Stimulated activated effector memory CD8-positive, alpha-beta T cell treated with anti-CD3 and anti-CD28 coated beads, Interleukin-12 subunit alpha, Interleukin-12 subunit beta, amount 100 ng/mL, for 72 hours (primary cell): ENCODE results near the gene CITED1.
"Not testable (repeated sequence)": the region's sequence is repeated elsewhere in the genome, so short reads cannot be mapped to it uniquely, and the experiment has no call there.

Experiments
- ATAC-seq: fragments of 150-1000 bp; cut with Tn5 transposase; 2 replicates; pipeline ENCODE4 v1.10.0; 2021
- DNase-seq, 2 donors: peaks; one replicate each; pipeline ENCODE4 v3.0.0; 2021 to 2022; ENCODE audit warnings: low spot score in 2 of 2
- H3K27ac Mint-ChIP-seq: one replicate; pipeline ENCODE4 v1.8.0; 2022; ENCODE audit warnings: mild to moderate bottlenecking, mixed read lengths
- H3K36me3 Mint-ChIP-seq: one replicate; pipeline ENCODE4 v1.8.0; 2022; ENCODE audit warnings: mild to moderate bottlenecking, mixed read lengths
- H3K4me1 Mint-ChIP-seq: one replicate; pipeline ENCODE4 v1.8.0; 2022; ENCODE audit warnings: mixed read lengths
- H3K4me3 Mint-ChIP-seq: one replicate; pipeline ENCODE4 v1.8.0; 2022; ENCODE audit warnings: mild to moderate bottlenecking, mixed read lengths
- H3K9me3 Mint-ChIP-seq: one replicate; pipeline ENCODE4 v1.8.0; 2022; ENCODE audit warnings: mixed read lengths

Gene CITED1, protein sequence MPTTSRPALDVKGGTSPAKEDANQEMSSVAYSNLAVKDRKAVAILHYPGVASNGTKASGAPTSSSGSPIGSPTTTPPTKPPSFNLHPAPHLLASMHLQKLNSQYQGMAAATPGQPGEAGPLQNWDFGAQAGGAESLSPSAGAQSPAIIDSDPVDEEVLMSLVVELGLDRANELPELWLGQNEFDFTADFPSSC

DNA sequence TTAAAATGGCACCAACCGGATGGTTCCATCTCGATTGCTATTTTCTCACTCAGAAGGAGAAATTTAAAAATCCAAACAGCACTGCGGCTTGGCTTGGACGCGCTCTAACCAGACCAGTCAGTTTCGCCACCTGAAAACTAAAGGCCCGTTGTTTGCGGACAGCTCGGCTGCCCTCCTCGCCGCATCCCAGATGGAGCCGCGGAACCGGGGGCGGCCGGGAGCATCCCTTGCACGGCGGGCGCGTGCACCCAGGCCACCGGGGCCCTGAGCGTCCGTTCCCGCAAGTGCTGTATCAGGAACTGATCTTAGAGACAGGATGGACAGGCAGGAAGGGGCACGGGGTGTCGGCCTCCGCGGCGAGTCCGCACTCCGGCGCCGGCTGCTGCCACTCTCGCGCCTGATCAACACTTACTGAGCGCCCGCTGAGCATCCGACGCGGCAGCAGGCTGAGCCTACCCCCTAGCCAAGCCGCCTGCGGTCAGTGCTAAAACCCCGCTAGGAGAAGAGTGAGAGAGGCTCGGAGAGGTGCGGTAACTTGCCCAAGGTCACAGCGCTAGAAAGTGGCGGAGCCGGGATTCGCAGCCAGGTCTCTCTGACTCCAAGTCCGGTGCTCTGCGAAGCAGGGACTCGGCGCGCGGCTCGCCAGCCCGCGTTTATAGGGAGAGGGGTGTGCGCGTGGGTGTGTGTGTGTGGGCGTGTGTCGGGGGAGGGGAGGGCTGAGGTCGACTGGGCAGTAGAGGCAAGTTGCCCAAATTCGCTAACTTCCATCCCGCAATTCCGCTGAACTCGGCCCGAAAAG, at the start of gene CITED1:
Gene CITED1 (minus strand): TSS at position 629 of the 799 bp plus-strand sequence. CDS start 3,045 bp downstream, outside the sequence.
- DNase-seq (peak in 1 of 2 donors; percentile 51), ATAC-seq (peak; percentile 64)
- Mint-ChIP-seq H3K4me3 (peak within 1 kb of the TSS; percentile 81), H3K27ac (no peak within 1 kb of the TSS), H3K9me3 (no peaks in the 10 kb centered on the region), H3K4me1 (peaks cover 23% of the 10 kb centered on the region), H3K36me3 (peaks cover 9% of the 10 kb centered on the region)

DNA sequence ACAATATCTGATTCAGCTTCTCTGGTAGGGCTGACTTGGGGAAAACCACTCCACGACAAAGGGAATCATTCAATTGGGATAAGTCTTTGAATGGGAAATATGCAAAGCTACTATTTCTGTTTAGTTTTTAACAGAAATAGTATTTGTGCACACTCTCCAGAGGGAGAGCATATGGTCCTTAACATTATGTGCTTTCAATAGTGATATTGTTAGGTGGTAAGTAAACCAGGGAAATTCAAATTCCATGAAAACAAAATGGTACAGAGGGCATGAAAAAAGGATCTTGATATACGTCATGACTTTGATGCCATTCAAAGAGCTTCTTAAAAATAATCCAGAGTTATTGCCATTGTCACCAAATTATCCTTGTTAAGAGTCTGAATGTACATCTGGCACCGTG, 47.1 kb upstream of the CITED1 start:
- Mint-ChIP-seq H3K36me3 (no peaks in the 10 kb centered on the region), H3K27ac (no peak overlapping the region), H3K4me1 (peaks cover 24% of the 10 kb centered on the region), H3K9me3 (no peaks in the 10 kb centered on the region), H3K4me3 (no peak overlapping the region)
- ATAC-seq = no peak
- DNase-seq = no peak

DNA sequence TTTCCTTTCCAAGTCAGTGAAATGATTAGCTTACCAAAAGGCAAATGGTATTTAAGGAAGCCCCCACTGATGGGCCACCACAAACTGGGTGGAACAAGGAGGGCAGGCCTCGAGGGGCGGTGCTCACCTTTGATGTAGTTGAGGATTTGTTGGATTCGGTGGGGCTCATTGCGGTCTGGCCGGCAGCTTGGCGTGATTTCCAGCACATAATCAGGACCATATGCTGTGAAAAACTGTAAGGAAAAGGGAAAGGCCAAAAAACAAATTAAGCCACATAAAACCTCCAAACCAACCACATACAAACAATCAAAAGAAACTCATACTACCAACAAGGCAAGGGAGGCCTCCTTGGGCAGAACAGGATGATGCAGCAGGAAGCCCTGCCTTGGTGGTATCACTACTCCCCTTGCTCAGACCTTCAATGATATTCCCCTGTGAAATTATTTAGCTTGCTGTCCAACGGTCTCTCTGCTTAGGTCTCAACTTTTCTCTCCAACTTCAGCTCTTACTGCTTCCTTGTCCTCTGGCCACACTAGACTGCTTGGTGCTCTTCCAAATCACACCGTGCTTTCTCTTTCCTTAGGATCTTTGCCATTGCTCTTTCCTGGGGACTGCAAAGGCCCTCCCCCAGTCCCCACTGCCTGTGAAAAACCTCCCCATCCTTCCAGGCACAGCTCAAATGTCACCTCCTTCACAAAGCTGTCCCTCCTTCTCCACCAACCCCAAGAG, 46.1 kb upstream of the CITED1 start:
- DNase-seq = no peak
- H3K9me3 Mint-ChIP-seq = no peaks in the 10 kb centered on the region
- ATAC-seq = no peak
- H3K4me3 Mint-ChIP-seq = no peak overlapping the region
- peaks cover 20% of the 10 kb centered on the region for H3K4me1 Mint-ChIP-seq
- no peak overlapping the region for H3K27ac Mint-ChIP-seq
- H3K36me3 Mint-ChIP-seq = no peaks in the 10 kb centered on the region

DNA sequence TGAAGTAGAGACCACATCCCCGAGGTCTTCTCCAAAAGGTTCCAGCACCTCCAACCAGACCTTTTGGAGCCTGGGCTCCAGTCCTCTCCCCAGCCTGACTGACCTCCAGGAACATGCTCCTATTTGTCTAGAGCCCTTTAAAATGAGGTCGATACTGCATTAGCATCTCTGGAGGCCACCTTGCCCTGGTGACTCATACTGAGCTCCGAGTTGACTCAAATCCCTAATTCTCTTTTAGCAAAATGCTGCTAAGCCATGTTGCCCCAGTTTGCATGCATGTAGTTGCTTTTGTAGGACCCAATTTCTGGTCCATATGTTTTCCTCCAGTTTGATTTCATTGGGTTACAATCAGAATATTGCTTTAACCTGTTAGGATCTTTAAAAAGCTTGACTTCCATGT, 43.5 kb upstream of the CITED1 start:
- H3K9me3 Mint-ChIP-seq = no peaks in the 10 kb centered on the region
- peak; percentile 92 for ATAC-seq
- peaks cover 18% of the 10 kb centered on the region for H3K4me1 Mint-ChIP-seq
- H3K27ac Mint-ChIP-seq = peak overlapping the region; percentile 90
- H3K36me3 Mint-ChIP-seq = no peaks in the 10 kb centered on the region
- peak overlapping the region; percentile 66 for H3K4me3 Mint-ChIP-seq
- peak in 1 of 2 donors; percentile 50 for DNase-seq

DNA sequence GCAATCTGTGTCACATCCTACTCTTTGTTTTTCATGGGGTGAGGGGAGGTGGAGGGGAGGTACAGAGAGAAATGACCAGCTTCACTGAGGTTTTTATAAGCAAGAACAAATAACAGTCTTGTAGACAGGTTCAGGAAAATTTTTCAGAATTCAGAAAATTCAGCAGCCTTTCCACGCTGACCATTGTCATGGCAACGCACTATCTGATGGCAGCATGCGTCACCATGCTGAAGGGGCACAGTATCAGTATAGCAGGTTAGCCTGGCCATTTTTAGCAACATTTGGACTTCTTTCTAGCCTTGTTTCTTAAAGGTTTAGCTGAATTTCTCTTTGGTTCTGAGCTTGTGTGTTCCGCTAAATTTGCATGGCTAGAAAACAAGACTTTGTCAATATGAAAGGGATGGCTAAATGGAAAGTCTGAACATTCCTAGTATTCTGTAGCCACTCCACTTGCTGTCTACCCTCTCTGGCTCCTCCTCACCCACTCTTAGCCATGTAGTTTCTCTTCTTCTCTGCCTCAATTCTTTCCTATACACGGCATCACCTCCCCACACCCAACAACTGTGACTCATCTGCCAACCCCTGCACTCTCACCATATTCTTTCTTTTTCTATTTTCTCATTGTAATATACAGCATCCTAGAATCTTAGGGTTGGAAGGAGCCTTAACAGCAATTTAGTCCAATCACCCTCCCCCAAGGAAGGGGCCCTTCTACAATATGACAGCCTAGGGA, 42.7 kb upstream of the CITED1 start:
- H3K27ac Mint-ChIP-seq = peak overlapping the region; percentile 90
- peak; percentile 91 for ATAC-seq
- no peaks in the 10 kb centered on the region for H3K36me3 Mint-ChIP-seq

DNA sequence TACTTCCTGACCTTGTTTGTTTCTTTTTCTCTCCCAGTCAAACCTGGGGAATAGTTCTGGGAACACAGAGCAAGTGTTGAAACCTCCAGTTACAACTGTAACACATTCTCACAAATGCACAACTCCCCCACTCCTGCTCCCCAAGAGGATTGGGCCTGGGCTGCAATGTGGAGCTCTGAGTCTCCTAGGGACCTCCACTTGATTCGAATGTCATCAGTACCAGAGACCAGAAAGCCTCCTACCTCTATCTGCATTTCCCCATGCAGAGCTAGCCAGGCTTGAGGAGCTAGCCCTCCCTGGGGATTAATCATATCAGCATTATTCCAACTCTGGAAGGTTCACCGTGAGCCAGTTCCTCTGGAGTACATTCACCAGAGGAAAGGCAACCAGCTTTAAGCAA, 41.7 kb upstream of the CITED1 start:
- no peak for ATAC-seq
- no peaks in the 10 kb centered on the region for H3K9me3 Mint-ChIP-seq
- DNase-seq = no peak
- H3K27ac Mint-ChIP-seq = no peak overlapping the region
- peaks cover 18% of the 10 kb centered on the region for H3K4me1 Mint-ChIP-seq
- H3K36me3 Mint-ChIP-seq = no peaks in the 10 kb centered on the region
- no peak overlapping the region for H3K4me3 Mint-ChIP-seq

More for the DNA sequence above, 42.7 kb upstream of the CITED1 start:
- peak in 1 of 2 donors; percentile 49 for DNase-seq
- H3K4me3 Mint-ChIP-seq = peak overlapping the region; percentile 66
- H3K9me3 Mint-ChIP-seq = no peaks in the 10 kb centered on the region
- peaks cover 18% of the 10 kb centered on the region for H3K4me1 Mint-ChIP-seq

DNA sequence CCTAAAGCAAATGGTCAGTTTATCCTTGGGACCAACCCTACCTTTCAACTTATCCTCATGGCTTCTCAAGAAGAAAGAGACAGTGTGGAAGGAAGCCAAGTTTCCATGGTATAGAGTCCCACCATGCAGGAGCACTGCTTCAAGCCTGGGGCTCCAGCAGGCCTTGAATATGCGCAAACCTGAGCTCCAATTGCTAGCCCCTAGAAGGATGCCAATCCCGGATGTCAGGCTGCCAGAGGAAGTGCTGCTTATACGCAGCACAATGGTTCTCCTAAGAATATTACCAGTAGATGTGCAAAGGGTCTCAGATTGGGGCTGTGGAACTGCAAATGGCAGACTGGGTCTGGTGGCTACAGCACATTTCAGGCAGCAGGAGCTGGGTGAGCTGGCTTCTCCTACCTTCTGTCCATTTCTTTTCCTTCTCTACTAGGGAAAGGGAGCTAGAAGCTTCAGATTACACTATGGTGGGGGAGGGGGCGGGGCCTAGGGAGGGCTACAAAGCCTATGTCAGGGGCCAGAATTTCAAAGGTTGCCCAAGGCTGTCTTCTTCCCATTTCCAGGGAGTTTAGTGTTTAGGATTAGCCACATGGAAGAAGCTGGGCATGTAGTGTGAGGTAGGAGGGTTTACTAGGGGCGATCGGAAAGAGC, 40.7 kb upstream of the CITED1 start:
- peaks cover 18% of the 10 kb centered on the region for H3K4me1 Mint-ChIP-seq
- H3K36me3 Mint-ChIP-seq = no peaks in the 10 kb centered on the region
- no peaks in the 10 kb centered on the region for H3K9me3 Mint-ChIP-seq
- H3K27ac Mint-ChIP-seq = no peak overlapping the region
- ATAC-seq (no peak), DNase-seq (no peak)
- H3K4me3 Mint-ChIP-seq = no peak overlapping the region

DNA sequence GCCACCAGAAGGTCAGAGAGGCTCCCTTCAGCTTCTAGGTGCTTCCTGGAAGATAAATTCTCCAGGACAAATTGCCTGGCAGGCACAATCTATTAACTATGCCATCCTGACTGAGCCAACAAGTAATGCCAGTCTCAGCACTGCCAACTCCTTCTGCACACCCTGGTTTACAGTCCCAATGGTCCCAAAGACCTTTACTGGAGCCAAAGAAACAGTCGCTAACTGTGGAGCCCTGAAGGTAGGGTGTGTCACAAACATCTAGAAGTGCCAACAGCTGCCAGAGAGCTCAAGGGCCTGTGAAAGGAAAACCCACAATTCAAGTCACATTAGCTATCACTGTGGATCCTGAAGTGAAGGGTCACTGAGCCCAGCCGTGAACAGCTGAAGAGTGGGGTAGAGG, 34.9 kb upstream of the CITED1 start:
- no peak for DNase-seq
- Mint-ChIP-seq H3K4me1 (no peaks in the 10 kb centered on the region), H3K36me3 (no peaks in the 10 kb centered on the region), H3K27ac (no peak overlapping the region), H3K9me3 (no peaks in the 10 kb centered on the region), H3K4me3 (no peak overlapping the region)
- no peak for ATAC-seq

DNA sequence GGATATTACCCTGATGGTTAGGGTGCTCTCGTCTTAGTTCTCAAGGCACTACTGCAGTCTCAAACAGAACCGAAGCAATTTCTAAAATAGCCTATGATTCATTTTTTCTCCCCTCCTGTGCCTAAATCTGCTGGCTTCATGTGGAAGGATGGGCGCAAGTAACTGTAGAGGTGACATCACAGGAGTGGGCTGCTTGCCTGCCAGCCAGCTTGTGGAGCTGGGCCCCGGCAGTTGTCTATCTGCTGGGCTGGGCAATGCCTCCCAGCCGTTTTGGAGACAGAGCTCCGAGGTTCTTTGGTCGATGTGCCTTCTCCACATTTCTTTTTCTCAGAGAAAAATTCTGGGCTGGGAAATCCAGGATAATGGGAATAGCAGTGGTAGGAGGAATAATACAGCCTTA, 34.3 kb upstream of the CITED1 start:
- Mint-ChIP-seq H3K36me3 (no peaks in the 10 kb centered on the region), H3K9me3 (no peaks in the 10 kb centered on the region)
- ATAC-seq = no peak

DNA sequence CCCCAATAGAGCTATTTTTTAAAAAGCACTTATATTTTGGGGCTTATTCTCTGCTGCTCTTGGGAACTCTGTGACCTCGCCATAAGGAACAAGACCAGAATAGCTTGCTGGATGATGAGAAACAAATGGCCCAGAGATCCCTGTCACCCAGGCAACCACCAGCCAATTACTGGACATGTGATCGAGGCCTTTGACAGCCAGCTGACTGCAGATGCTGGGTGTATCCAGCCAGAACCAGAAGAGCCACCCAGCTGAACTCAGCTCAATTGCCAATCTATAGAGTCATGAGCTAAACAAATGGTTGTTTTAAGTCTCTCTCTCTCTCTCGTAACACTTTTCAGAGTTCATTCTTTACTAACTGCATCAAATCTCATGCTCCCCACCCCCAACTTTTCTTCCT, 24.4 kb upstream of the CITED1 start:
- H3K4me3 Mint-ChIP-seq = no peak overlapping the region
- no peaks in the 10 kb centered on the region for H3K4me1 Mint-ChIP-seq
- H3K9me3 Mint-ChIP-seq = no peaks in the 10 kb centered on the region
- peaks cover 6% of the 10 kb centered on the region for H3K36me3 Mint-ChIP-seq
- DNase-seq = no peak
- no peak overlapping the region for H3K27ac Mint-ChIP-seq
- no peak for ATAC-seq

More for the DNA sequence above, 34.3 kb upstream of the CITED1 start:
- H3K27ac Mint-ChIP-seq = no peak overlapping the region
- no peak for DNase-seq
- H3K4me1 Mint-ChIP-seq = no peaks in the 10 kb centered on the region
- H3K4me3 Mint-ChIP-seq = no peak overlapping the region

DNA sequence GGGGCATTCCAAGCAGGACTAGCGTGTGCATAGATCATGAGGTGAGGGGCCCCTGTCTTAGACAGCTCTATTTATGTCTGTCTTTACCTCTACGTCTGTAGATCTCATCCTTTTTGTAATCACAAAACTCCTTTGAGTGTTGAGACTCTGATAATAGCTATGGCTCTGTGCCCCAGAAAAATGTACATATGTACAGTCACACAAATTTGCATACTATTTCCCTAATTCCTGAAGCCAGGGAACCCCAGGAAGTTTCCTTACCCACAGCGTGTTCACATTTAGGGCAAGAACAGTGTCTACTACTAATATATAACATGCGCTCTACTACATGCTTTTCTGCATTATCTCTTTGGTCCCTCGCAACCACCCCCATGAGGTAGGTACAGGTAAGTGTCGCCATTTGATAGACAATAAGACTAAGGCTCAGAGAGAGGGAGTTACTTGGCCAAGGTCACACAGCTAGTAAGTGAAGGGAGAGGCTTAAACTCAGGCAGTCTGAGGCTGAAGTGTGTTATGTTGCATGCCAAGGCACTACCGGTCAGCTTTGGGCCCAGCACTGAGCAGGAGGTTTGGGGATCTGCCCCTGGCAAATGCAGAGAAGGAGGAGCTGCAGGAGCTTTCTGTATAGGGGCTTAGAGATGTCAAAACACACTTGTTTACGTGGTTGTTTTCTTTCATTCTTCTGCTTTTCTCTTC, 21.0 kb upstream of the CITED1 start:
- DNase-seq (no peak), ATAC-seq (no peak)
- Mint-ChIP-seq H3K27ac (no peak overlapping the region), H3K4me3 (no peak overlapping the region), H3K9me3 (no peaks in the 10 kb centered on the region), H3K36me3 (peaks cover 3% of the 10 kb centered on the region), H3K4me1 (no peaks in the 10 kb centered on the region)

DNA sequence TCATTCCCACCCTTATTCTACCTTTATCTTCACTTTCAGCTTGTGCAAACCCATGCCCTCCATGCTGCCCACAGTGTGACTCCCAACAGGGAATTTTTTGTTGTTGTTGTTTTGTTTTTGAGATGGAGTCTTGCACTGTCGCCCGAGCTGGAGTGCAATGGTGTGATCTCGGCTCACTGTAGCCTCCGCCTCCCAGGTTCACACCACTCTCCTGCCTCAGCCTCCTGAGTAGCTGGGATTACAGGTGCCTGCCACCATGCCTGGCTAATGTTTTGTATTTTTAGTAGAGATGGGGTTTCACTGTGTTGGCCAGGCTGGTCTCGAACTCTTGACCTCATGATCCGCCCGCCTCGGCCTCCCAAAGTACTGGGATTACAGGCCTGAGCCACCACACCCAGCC, 13.9 kb upstream of the CITED1 start:
- not testable (repeated sequence) for H3K4me1 Mint-ChIP-seq, H3K9me3 Mint-ChIP-seq, DNase-seq, H3K4me3 Mint-ChIP-seq, ATAC-seq, H3K27ac Mint-ChIP-seq, H3K36me3 Mint-ChIP-seq

DNA sequence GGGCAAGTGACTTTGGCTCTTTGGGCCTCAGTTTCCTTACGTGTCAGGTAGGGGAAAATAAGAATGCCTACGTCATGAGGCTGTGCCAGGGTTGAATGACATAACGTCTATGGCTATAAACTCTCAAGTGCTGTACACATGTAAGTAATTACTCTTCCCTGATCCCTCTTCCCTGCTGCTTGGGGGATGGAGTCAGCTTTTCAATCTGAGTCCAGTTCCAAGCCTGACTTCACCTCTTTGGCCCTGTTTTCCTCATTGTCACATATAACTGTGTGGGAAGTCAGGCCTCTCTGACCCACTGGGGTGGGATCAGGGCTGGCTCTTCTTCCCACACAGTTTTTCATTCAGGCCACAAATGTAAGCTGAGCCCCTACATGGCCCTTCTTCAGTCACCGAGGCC, 11.4 kb upstream of the CITED1 start:
- H3K9me3 Mint-ChIP-seq = no peaks in the 10 kb centered on the region
- no peaks in the 10 kb centered on the region for H3K4me1 Mint-ChIP-seq
- no peak for ATAC-seq
- no peak overlapping the region for H3K27ac Mint-ChIP-seq
- H3K36me3 Mint-ChIP-seq = no peaks in the 10 kb centered on the region
- DNase-seq = no peak
- H3K4me3 Mint-ChIP-seq = no peak overlapping the region

DNA sequence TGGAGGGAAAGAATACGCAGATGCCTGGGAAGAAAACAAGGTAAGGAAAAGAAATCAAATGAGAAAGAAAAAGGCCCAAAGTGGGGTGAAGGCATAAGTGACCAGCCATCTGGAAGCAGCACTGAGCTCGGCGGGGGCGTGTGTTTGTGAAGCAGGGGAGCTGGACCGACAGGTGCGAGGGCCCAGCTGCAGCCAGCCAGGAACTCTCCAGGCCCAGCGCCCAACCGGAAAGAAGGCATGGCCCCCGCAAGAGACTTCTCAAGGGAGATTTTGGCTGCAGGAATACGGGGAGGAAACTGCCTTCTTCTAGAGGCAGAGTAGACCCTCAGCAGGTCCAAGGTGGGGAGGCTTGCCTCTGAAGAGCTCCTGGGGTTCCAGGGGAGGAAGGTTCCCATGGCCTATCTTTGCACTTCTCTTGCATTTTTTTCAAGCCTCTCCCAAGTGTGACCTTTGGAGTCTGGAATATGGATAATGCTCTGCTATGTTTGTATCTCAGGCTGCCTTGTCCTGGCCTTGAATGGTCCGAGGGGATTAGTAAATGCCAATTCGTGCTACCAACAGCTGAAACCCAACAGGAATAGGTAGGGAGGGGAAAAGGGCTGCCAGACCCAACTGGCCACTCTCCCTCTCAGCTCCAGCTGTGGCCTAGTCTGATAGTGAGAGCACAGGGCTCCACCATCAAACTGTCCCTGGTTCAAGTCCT, 10.8 kb upstream of the CITED1 start:
- Mint-ChIP-seq H3K4me1 (no peaks in the 10 kb centered on the region), H3K27ac (no peak overlapping the region), H3K4me3 (no peak overlapping the region), H3K36me3 (no peaks in the 10 kb centered on the region), H3K9me3 (no peaks in the 10 kb centered on the region)
- ATAC-seq (no peak), DNase-seq (no peak)
